SH-SY5Y (cell line): ENCODE measurements around the gene TIPIN.

Experiments
- GATA2 ChIP-seq: IDR thresholded peaks from 2 replicates; pipeline ENCODE4 v1.6.1; 2011; ENCODE audit warnings: mild to moderate bottlenecking, low read depth, low read length
- GATA3 ChIP-seq: IDR thresholded peaks from 2 replicates; pipeline ENCODE4 v1.6.1; 2011; ENCODE audit warnings: low read depth, mild to moderate bottlenecking, low read length, moderate library complexity

- TF ChIP-seq GATA3 (no peak), GATA2 (no peak)
These were observed 45.7 kb downstream of the TIPIN start for GRCh38 chr15:66310786-66311185.
